ENCODE results near the gene S1PR4. TPM values are rescaled to one million over a fixed set of nuclear protein-coding genes. Genes with fewer than 3 reads are reported as not detected.
"Not testable (repeated sequence)": the region's sequence is repeated elsewhere in the genome, so short reads cannot be mapped to it uniquely, and the experiment has no call there.

The S1PR4 gene
- total RNA-seq, 1 donor from 2014 or later = 0.26 TPM

GRCh38 chr19:3162418-3163229, 15.9 kb upstream of the S1PR4 start:
- Histone ChIP-seq H3K4me3 (ENCODE audit: low read depth, low read length) (no peak overlapping the region), H3K27me3 (ENCODE audit: control insufficient read depth, insufficient read depth, low read length) (no peaks in the 10 kb centered on the region), H3K36me3 (ENCODE audit: control insufficient read depth, insufficient read depth, low read length) (peaks cover 31% of the 10 kb centered on the region)
- DNase-seq (ENCODE audit: low read depth) = no peak
- TF ChIP-seq, protein P1, sequence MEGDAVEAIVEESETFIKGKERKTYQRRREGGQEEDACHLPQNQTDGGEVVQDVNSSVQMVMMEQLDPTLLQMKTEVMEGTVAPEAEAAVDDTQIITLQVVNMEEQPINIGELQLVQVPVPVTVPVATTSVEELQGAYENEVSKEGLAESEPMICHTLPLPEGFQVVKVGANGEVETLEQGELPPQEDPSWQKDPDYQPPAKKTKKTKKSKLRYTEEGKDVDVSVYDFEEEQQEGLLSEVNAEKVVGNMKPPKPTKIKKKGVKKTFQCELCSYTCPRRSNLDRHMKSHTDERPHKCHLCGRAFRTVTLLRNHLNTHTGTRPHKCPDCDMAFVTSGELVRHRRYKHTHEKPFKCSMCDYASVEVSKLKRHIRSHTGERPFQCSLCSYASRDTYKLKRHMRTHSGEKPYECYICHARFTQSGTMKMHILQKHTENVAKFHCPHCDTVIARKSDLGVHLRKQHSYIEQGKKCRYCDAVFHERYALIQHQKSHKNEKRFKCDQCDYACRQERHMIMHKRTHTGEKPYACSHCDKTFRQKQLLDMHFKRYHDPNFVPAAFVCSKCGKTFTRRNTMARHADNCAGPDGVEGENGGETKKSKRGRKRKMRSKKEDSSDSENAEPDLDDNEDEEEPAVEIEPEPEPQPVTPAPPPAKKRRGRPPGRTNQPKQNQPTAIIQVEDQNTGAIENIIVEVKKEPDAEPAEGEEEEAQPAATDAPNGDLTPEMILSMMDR (IDR thresholded peaks at IDR 0.05; ENCODE audit: insufficient read depth, low read length, severe bottlenecking) = no peak
- FAIRE-seq = no peak

GRCh38 chr19:3163230-3163886, 15.2 kb upstream of the S1PR4 start:
- no peak for DNase-seq (ENCODE audit: low read depth)
- H3K36me3 ChIP-seq (ENCODE audit: control insufficient read depth, insufficient read depth, low read length) = peaks cover 31% of the 10 kb centered on the region
- no peak overlapping the region for H3K4me3 ChIP-seq (ENCODE audit: low read depth, low read length)
- TF ChIP-seq, protein P1 (IDR thresholded peaks at IDR 0.05; ENCODE audit: insufficient read depth, low read length, severe bottlenecking) = peak; percentile 97
- no peak for FAIRE-seq
- no peaks in the 10 kb centered on the region for H3K27me3 ChIP-seq (ENCODE audit: control insufficient read depth, insufficient read depth, low read length)

GRCh38 chr19:3163943-3164342, 14.6 kb upstream of the S1PR4 start:
- peaks cover 31% of the 10 kb centered on the region for H3K36me3 ChIP-seq (ENCODE audit: control insufficient read depth, insufficient read depth, low read length)
- TF ChIP-seq, protein P1 (IDR thresholded peaks at IDR 0.05; ENCODE audit: insufficient read depth, low read length, severe bottlenecking) = no peak
- no peak overlapping the region for H3K4me3 ChIP-seq (ENCODE audit: low read depth, low read length)
- FAIRE-seq (no peak), DNase-seq (ENCODE audit: low read depth) (no peak)
- H3K27me3 ChIP-seq (ENCODE audit: control insufficient read depth, insufficient read depth, low read length) = no peaks in the 10 kb centered on the region

- H3K27me3 ChIP-seq (ENCODE audit: control insufficient read depth, insufficient read depth, low read length) = no peaks in the 10 kb centered on the region
- peaks cover 16% of the 10 kb centered on the region for H3K36me3 ChIP-seq (ENCODE audit: control insufficient read depth, insufficient read depth, low read length)
- FAIRE-seq = no peak
- TF ChIP-seq, protein P1 (IDR thresholded peaks at IDR 0.05; ENCODE audit: insufficient read depth, low read length, severe bottlenecking) = no peak
- DNase-seq (ENCODE audit: low read depth) = no peak
- no peak overlapping the region for H3K4me3 ChIP-seq (ENCODE audit: low read depth, low read length)
Observed at GRCh38 chr19:3167533-3168272, 10.9 kb upstream of the S1PR4 start.

DNA sequence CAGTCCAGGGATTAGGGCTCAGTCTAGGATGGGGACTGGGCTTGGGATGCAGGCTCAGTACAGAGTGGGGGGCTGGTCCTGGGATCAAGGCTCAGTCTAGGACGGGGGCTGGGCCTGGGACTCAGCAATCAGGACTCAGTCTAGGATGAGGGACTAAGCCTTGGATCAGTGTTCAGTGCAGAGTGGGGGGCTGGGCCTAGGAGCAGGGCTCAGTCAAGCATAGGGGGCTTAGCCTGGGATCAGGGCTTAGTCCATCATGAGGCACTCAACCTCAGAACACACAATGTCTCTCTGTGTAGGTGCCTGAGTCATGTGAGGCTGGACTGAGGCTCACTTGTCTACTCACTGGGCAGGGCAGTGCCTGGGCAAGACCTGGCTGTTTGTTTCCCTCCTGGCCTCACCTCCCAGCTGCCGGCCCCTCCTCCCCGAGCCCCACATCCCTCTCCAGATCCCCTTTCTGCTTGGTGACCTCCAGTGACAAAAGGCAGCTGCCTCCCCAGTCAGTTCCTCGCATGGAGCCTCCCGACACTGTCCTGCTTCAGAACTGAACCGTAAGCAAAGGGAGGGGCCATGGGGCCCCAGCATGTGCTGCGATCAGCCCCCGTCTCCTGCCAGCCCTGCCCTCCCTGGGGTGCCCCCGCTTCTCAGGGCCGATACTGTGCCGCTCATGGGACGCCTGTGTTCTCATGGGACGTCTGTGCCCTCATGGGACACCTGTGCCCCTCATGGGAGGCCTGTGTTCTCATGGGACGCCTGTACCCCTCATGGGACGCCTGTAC, 6.5 kb upstream of the S1PR4 start:
- Histone ChIP-seq H3K4me3 (ENCODE audit: low read depth, low read length) (no peak overlapping the region), H3K27me3 (ENCODE audit: control insufficient read depth, insufficient read depth, low read length) (no peaks in the 10 kb centered on the region), H3K36me3 (ENCODE audit: control insufficient read depth, insufficient read depth, low read length) (peaks cover 1% of the 10 kb centered on the region)
- DNase-seq (ENCODE audit: low read depth) (peak; percentile 84), FAIRE-seq (peak; percentile 52)
- TF ChIP-seq, protein P1 (IDR thresholded peaks at IDR 0.05; ENCODE audit: insufficient read depth, low read length, severe bottlenecking) = no peak

GRCh38 chr19:3172673-3173000, 5.9 kb upstream of the S1PR4 start:
- H3K36me3 ChIP-seq (ENCODE audit: control insufficient read depth, insufficient read depth, low read length); DNase-seq (ENCODE audit: low read depth); FAIRE-seq; H3K4me3 ChIP-seq (ENCODE audit: low read depth, low read length); H3K27me3 ChIP-seq (ENCODE audit: control insufficient read depth, insufficient read depth, low read length): not testable (repeated sequence)
